GM21825 (cell line): Measurements from ENCODE around the gene DENND2D.
"Not testable (repeated sequence)": the region's sequence is repeated elsewhere in the genome, so short reads cannot be mapped to it uniquely, and the experiment has no call there.

Experiments
- ATAC-seq: cut with Tn5 transposase; IDR thresholded peaks from one replicate; pipeline ENCODE4 v1.9.1; 2021; ENCODE audit warnings: mild to moderate bottlenecking, moderate library complexity; ENCODE audit not compliant: unreplicated experiment

The DENND2D gene

DNA sequence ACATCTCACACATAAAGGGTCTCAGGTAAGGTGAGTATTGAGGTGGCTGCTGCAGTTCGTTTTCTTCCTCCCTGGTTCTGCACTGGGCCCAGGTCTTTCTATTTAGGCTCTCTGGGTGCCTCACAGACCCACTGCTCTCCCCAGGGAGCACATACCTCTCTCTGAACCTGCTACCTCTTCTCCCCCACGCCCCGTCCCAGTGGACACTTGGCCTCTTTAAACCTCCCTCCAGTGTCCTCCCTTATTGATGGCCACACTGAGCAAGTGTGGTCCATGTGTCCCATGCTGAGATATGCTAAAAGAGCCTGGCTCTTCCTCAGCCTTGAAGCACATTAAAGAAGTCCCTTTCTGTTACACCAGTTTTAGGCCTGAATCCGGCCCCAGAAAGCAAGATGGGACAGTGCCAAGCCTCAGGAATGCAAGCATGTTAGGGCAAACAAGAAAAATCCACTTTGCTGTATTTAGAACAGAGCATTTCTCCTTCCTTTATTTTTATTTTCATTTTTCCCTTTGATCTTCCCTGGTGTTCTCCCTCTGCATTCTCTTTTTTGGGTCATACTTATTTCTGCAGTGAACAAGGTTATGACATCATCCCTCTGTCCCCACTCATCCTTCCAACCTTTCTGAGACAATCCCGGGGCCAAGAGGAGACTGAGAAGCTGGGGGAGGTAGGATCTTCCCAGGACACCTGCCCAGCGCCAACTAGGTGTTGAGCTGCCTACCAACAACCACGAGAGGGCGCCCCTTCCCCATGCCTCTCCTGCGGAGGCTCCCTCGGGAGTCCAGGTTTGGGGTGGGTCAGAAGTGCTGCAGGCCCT lies 22.1 kb upstream of the DENND2D start:
- no peak for ATAC-seq

DNA sequence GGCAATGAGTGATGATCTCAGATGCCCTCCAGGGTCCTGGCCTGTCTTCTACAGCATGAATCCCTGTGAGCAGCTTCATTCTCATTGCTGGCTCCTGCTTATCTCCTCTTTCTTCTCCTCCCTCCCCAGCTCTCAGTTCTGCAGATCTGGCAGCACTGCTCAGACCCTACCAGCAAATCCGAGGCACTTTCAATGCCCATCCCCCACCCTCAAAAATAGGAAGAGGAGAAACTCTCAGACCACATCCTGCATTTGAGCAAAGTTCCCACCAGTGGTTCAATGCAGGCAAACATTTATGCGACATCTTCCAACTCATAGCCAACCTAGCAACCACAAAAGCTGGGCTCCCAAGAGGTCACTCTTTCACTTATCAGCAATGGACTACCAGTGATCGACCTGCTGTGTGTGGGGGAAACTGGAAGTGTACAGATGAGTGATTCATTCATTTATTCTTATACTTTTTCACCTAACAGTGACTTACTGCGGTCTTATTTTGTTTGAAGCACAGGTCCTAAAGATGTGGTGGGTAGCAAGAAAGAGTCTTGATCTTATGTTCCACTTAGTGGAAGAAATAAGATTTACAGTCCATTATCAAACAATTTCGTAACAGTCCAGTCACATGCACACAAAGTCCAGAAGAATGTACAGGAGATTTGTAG lies 21.3 kb upstream of the DENND2D start:
- peak; percentile 50 for ATAC-seq

DNA sequence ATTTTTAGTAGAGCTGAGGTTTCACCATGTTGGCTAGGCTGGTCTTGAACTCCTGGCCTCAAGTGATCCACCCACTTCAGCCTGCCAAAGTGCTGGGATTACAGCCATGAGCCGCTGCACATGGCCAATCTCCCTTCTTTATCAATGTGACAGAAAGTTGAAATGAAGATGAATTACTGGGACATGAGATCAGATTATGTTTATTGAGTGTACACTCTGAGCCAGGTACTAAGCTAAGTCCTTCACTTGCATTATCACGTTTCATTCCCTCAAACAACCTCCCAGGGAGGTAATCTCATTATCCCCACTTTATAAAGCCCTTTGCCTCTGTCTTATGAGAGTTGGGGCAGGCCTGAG lies 20.8 kb upstream of the DENND2D start:
- ATAC-seq: no peak

DNA sequence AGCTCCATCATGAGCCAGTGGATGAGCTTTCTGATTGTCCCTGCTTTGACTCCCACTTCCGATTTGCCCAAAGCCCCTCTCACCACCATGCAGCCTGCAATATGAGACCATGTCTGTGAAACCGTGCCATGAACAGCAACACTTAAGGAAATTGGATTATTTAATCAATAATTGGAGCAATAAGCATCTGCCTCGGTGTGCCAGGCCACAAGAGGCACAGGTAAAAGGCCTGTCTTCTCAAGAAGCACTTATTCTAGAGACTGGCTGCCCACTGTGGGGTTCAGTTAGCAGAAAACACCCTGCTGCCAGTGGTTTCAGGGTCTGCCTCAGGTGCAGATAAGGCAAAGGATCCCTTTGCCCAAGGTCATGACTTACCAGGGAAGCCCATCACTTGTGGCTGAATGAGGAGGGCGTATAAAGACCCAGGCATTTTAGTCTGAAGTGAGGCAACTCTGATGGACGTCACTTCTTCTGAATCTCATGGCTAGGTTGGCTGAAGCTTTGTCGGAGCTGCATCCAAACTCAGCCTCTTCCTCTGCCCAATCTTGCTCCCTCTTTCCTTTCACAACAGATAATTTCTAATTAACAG lies 19.9 kb upstream of the DENND2D start:
- ATAC-seq: no peak

DNA sequence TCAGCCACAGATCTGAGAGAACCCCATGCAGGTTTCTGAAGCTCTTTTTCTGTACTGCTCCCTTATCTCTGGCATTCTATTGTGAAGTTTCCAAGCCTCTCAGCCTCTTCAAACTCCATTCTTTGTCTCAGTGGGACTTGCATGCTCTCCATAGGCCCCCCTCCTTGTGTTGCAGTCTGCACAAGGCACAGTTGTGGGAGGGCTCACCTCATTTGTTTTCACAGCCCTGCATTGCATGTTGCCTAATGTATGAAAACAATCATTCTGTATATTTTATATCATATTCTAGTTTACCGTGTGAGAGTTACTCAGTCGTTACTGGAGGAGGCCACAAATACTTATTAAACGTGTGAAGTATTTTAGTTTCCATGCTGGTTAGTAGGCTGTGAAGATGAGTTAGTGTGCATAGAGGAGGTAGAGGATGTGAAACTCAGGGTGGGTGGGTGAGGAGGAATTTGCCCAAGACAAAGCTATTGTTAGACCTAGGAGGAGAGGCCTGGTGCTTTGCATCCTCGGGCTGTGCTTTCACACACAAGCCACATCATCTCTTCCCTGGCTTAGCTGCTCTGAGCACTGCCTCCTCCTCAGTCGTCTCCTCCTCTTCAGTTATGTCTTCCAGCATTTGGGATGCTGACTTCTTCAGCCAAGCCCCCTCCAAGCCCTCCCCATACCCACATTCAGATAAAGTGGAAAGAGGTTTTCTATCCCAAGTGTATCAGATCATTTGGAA lies 19.3 kb upstream of the DENND2D start:
- peak; percentile 36 for ATAC-seq

DNA sequence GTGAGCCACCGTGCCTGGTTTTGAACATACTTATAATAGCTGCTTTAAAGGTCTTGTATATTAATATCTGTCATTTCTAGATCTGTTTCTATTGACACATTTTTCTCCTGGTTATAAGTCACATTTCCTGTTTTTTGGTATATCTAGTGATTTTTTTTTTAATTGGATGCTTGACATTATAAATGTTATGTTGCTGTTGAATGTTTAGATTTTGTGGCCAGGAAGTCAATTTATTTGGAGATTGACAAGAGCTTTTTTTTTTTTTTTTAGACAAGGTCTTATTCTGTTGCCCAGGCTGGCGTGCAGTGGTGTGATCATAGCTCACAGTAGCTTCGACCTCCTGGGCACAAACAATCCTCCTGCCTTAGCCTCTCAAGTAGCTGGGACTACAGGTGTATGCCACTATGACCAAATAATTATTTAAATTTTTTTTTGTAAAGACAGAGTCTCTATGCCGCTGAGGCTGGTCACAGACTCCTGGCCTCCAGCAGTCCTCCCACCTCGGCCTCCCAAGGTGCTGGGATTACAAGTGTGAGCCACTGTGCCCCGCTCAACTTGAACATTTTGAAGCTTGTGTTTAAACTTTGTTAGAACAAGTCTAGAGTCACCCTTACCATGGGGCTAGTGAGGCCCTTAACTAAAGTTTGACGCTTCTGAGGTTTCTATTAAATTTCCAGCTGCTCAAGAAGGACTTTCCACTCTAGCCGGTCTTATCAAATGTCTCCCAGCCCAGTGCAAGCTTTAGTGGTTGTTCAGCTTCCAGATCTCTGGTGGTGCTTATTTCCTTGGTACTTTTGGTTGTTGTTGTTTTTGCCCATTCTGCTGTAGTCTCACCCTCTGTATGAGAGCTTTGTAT lies 18.5 kb upstream of the DENND2D start:
- no peak for ATAC-seq

DNA sequence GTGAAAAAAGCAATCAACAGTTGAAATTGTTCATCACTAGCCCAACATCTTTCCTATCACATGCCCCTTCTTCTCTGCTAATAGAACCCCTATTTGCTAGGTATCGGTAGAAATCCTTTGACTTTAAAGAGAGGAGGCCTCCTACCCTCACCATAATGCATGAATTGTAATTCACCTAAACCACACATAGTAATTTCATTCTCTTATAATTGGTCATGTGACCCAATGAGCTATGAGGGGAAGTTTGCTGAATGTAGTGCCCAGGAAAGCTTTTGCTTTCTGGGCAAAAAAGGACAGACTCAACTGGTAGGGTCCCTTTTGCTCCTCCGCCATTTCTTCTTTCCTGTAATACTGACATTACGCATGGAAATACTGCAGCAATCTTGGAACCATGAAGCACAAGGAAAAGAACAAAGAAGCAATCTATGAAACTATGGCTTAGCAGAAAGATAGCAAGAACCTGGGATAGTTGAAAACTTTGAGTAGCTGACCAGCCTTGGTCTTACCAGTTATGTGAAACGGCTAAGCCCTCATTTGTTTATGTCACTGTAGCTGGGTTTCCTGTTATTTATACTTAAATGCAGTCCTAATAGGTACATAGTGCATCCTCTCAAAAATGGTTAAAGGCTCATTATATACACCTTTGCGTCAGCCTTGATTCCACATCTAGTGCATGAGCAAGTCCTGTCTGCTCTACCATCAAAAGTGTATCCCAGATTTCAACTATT lies 16.9 kb upstream of the DENND2D start:
- ATAC-seq: no peak

DNA sequence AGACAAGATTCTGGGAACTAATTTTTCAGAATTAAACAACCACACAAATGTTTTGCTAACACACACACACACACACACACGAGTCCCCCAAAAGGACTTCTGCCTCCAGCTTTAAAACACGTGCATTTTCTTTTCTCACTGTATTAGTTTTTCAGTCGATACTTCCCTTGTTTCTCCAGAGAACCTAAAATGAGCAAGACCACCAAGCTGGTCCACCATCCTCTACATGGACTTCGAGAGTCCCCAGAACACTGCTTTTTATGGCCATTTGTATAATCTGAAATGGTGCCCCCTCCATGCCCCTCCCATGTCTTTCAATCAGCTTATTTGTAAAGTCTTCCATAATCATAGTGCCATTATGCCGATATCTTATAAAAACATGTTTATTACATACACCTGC lies 16.3 kb upstream of the DENND2D start:
- no peak for ATAC-seq

DNA sequence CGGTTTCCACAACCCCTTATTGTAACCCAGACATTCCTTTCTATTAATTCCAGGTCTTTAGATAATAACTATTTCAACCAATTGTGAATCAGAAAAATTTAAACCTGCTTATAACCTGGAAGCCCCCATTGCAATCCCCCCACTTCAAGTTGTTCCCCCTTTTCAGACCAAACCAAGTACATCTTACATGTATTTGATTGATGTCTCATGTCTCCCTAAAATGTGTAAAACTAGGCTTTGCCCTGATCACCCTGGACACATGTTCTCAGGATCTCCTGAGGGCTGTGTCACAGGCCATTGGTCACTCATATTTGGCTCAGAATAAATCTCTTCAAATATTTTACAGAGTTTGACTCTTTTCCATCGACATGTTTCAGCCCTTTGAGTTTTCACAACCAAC lies 14.8 kb upstream of the DENND2D start:
- ATAC-seq: not testable (repeated sequence)

DNA sequence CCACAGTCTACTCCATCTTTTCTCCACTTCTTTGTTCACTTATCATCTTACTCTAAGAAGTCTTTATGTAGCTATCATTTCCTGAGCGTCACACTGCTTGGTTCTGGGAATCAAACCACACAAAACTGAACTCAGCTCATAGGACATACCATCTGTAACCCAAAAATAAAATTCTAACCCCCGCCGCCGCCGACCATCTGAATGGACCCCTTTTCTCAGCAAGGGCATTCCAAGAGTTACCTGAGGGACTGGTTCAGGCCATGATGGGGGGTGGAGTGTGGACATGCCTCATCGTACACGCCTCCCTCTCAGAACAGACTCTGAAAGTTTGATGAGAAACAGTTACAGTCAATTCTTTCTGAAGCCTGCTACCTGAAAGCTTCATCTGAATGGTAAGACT lies 14.4 kb upstream of the DENND2D start:
- ATAC-seq: no peak

DNA sequence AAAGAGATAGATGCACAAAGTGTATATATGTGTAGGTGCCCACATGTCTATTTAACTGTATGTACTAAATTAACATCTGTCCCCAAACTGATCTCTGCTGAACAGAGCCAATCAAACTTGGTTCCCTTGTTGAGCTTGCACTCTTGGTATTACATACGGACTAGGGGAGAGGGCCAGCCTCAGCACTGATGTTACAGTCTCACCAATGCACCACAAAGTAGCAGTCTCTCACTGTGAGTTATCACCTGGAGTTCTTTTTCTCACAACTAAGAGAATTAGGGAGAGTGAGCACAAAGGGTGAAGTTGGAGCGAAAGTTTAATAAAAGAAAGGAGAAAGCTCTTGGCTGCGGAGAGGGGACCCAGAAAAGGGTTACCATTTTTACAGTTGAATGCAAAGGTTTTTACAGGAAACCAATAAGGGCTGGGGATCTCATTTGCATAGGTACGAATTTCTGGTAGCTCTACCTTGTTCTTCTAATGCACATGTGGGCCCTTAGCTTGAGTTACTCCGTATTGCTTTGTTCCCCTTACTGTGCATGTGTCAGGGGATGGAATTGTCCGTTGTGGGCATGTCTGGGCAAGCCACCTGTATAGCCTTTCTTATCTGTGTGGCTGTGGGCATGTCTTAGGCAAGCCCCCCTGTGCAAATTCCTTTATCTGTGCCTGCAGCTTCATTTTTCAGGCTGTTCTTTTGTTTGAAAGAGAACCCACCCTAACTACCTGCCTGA lies 13.8 kb upstream of the DENND2D start:
- ATAC-seq: no peak

DNA sequence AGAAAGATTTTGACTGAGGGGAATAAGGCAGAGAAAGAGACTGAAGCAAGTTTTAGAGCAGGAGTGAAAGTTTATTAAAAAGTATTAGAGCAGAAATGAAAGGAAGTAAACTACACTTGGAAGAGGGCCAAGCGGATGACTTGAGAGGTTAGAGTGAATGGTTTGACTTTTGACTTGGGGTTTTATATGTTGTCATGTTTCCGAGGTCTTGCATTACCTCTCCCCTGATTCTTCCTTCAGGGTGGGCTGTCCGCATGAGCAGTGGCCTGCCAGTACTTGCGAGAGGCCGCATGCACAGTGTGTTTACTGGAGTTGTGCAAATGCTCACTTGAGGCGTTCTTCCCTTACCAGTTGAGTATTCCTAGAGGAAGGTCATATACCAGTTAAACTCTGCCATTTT lies 13.0 kb upstream of the DENND2D start:
- ATAC-seq: no peak

DNA sequence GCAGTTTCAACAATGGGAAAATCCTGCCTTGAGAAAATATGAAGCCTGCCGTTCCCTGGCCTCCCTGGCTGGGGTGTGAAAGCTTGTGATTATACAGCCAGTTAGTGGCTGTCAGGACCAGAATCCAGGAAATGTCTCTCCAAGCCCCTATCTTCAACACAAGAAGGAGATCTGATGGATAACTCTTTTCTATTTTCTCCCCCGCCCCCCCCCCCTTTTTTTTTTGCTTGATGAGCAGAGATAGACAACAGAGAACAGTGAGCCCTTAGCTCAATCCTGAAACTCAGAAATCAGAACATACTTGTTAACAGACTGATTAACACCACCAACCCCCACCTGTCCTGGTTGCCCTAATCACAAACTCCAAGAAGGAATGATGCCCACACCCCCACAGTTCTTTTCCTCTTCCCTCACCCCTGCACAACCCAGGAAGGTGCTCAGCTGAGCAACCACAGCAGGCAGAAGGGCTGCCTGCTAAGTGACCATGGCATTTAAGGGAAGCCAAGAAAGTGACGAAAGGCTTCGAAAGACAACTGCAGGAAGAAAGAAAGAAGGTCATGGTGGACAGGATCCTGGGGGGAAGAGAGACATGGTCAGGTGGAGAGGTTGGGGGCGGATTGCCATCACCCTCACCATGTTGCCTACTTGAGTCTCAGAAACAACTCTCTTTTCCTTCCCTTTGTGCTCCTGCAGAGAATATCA lies 12.3 kb upstream of the DENND2D start:
- ATAC-seq: no peak

DNA sequence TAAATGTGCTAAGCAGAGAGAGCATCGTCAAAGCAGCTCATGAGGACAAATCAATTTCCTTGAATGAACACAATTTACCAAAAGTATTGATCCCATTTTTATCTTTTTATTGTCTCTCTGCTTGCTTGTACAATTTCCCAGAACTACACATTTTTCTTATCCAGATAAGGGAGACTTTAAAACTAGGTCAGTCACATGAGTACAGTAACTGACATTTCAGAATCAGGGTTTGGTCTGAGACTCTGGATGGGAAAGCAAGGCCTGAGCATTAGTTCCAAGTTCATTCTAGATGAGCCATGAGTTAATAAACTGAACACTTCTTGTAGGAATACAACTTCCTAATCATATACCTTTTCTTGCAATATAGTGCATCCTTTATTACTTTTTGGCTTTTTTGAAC lies 11.5 kb upstream of the DENND2D start:
- ATAC-seq: no peak

DNA sequence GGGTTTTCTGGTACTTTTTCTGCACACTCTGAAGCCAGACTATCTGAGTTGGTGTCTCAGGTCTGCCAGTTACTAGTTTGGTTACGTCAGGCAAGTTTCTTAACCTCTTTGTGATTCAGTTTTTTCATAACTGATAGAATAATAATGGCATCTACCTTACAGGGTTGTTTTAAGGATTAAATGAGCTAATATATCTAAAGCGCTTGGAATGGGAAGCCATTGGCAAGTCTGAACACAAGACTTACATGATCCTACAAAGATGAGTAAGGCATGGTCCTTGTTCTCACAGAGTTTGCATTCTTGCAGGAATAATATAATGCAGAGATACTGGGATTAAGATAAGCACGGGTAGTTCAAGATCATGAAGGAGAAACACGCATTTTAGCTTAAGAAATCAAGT lies 9.2 kb upstream of the DENND2D start:
- ATAC-seq: no peak

DNA sequence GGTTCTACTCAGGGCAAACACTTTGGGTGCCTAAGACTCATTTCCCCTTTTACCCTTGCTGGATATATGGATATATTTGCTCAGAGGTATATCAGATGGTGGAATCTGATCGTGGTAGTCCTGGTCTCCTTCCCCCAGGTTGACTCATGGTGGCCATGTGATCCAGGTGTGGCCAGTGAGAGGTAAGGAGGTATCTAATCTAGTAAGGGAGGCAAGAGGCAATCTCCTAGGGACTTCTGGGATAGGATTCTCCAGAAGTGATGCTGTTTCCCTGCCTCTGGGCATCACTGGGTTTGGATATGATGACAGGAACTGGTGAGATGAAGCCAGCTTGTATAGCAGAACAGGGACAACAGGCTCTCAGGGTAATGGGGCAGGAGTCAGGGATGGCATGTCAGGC lies 8.5 kb upstream of the DENND2D start:
- no peak for ATAC-seq

DNA sequence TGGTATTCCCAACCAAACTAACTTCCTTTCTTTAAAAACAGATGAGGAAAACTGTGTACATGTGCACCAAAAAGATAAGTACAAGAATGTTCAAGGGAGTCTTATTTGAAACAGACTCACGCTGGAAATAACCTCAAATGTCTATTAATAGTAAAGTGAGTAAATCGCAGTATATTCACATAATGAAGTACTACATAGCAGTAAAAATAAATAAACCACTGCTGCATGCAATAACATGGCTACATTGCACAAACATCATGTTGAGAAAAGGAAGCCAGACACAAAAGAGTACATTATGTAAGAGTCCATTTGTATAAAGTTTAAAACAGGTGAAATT lies 5.2 kb upstream of the DENND2D start:
- ATAC-seq: no peak

DNA sequence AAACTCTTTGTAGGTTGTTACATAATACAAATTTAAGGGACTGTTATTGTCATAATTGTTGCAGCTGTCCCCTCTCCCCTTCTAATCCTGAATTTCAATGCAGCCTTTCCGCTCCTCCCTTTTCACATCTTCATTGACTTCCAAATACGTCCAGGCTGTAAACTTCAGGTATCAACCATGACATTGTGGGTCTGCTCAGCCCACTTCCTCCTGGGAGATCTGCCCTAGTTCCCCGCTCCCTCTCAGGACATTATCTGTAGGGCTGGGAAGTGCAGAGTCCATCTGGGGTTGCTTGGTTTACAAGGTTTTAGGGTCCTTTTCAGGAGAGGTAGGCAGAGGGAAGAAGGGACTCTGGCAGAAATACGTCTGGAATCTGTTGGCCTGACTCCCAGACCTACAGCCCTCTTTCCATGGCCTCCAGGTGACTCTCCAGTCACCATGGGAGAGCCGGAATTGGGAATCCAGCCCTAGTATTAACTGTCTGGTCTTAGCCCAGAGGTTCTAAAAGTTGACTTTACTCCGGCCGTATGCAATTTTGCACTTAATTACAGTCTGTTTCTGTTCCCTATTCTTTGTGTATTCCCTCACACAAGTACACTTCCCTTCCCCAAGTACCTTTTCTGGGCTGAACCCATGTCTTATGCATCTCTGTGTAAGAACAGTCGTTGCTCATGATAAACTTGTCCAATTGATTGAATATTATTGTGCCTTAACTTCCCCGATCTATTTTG lies 4.7 kb upstream of the DENND2D start:
- no peak for ATAC-seq
